Measurements from ENCODE around the gene PKD1L1.
"Not testable (repeated sequence)": the region's sequence is repeated elsewhere in the genome, so short reads cannot be mapped to it uniquely, and the experiment has no call there.

PKD1L1 gene

DNA sequence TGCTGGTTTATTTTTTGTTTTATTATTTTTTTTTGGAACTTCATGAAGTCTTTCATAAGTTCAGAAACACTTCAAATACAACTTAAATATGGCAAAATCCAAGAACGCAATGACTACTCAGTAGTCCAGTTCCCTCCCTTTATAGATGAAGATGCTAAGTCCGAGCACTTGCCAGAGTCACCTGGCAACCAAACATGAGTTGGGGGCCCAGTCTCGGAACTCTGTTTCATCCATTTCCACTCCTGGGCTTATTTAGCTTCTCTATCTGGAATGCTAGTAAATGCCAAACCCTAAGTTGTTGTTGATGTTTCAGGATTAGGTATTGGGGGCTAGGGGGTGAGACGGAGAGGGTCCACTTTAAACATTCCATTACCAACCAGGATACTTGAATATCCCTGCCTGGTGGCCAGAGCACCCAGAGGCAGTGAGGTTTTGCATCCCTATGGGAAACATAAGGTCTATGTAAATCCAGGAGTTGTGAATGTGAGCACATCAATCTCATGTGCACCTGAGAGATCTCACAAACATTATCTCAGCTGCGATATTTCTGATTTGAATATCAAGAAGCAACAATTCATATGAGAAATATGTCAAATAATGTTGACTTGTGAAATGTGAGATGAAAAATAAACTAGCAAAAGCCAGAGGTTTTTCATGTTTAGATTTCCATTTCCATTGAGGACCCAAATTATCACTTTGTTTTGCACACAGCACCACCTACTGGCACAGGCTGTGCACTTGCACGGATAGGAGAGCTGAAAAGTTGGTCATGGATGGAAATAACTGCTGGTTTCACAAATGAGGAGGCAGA, 129.3 kb downstream of the PKD1L1 start:
- DNase-seq (ENCODE audit: low read depth in 2 of 2), result no peak

- DNase-seq (ENCODE audit: low read depth in 2 of 2), result no peak
Observed at GRCh38 chr7:47817917-47818316, 130.3 kb downstream of the PKD1L1 start.

GRCh38 chr7:47816647-47817046, 131.6 kb downstream of the PKD1L1 start:
- no peak for DNase-seq (ENCODE audit: low read depth in 2 of 2)

DNA sequence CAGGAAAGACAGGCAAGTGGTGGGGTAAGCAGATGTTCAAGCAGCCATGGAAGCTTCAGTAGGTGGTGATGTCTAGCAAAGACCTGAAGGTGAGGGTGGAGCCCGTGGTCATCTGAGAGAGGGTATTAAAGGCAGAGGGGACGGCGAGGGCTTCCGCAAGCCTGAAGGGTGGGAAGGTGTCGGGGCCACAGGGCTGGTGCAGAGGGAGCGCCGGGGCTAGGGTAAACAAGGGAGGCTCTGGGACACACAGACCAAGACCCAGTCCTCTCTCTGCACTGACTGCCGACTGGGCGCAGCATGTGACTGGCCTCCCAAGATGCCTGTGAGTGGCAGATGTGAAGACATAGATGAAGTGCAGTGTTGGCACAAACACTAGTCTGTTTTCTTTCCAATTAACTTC, 132.4 kb downstream of the PKD1L1 start:
- DNase-seq (ENCODE audit: low read depth in 2 of 2), result no peak

- no peak for DNase-seq (ENCODE audit: low read depth in 2 of 2)
Observed at GRCh38 chr7:47814905-47815613, 133.2 kb downstream of the PKD1L1 start.

- no peak for DNase-seq (ENCODE audit: low read depth in 2 of 2)
Observed at GRCh38 chr7:47813620-47814260, 134.5 kb downstream of the PKD1L1 start.

DNA sequence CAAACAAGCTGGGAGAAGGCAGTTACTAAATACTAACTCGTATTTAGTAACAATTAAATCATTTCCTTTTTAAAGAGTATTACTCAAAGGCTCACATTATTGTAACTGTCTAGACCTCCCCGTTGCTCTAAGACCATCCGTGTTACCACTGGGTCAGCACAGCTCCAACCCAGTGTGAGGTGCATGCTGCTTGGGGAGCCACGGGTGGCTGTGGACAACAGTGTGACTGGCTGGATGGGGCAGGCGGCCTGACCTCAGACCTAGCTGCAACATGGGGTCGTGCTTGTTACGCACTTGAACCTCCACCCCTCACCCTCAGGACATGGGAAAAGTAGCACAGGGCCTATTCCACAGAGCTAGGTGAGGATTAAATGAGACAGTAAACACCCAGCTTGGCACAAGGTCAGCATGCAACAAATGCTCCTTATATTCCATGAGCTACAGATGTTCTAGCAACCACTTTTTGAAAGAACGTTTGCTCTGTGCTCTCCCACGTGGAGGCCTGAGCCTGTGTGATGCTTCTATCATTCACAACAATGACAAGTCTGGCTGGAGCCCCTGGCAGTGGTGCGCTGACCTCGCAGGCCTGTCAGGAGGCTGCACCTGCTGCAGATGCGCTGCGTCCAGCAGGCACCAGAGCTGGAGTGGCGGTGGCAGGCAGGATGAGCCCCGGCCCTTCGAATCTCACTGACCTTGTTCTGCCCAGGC, 135.7 kb downstream of the PKD1L1 start:
- DNase-seq (ENCODE audit: low read depth in 2 of 2), result no peak

DNA sequence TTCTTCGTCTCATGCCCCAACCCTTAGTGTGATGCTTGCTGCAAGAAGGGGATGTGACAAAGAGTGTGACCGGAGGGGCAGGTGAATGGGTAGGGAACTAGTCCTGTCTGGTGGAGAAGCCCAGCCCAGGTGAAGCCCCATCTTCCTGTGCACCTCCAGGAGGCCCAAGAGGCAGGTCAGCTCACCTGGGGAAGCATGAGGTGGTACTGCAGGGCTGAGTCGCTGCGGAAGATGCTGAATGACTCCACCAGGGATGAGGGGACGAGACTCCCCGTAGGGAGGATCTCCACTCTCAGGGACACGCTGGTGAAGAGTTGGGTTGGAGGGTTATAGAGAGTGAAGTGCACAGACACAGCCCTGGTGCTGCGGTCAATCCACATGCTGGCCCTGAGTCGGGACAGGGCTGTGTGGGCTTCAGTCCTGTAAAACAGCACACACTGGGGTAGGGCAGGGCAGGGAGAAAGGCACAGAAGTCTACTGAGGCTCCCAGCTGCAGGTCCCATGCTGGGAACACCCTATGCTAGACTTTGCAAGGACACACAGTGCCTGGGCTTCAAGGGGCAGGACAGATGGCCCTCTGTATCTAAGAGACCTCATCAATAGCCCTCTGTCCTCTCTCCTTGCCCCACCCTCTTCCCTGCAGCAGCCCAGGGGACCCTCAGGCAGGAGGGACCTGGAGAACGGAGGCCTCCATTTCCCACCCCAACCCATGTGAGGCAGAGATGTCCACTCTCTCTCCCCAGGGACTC, 136.5 kb downstream of the PKD1L1 start:
- DNase-seq (ENCODE audit: low read depth in 2 of 2), result no peak

DNA sequence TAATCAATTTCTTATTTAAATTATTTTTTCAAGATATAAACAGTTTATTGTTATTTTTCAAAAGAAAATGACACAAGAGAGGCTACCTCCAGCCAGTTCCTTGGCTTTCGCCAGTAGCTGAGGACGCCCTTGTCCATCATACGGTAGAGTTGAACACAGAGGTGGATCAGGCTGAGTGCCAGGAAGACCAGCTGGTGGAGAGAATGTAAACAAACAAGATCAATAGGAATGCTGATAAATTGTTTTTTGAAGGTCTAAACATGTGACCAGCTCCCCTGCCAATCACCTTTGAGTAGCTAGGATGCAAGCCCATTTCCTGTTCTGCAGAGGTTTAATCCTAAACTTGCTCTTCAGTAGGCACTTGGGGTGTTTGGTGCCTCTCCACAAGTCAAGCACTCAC, 138.9 kb downstream of the PKD1L1 start:
- DNase-seq (ENCODE audit: low read depth in 2 of 2), result no peak

DNA sequence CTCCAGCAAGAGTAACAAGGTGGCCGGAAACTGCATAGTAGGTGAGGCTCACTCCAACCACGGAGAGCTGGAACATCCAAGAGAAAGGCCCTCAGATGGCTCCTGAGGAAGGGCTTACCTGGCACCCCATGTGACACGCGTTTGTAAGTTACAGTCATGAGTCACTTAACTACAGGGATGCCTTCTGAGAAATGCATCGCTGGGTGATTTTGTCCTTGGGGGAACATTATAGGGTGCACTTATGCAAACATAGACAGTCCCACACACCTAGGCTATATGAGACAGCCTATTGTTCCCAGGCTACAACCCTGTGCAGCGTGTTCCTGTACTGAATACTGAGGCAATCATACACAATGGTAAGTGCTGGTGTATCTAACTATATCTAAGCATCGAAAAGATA, 139.9 kb downstream of the PKD1L1 start:
- no peak for DNase-seq (ENCODE audit: low read depth in 2 of 2)

DNA sequence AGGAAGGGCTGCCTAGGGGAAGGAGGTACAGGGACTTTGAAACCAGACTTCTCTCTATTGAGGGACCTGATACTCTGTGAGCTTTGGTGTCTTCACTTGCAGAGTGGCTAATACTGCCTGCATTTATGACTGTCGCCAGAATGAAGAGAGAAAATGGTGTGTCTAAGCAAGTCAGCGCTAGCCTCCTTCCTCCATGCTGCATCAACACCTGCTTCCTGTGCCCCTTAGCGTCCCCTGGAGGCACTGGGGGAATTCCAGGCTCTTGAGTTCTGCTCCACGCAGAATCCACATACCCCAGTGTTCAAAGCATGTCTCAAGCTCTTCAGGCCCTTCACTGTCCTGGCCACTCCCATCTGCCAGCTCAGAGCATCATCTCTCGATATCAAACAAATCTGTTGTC, 140.5 kb downstream of the PKD1L1 start:
- DNase-seq (ENCODE audit: low read depth in 2 of 2), result no peak

GRCh38 chr7:47807126-47807525, 141.1 kb downstream of the PKD1L1 start:
- no peak for DNase-seq (ENCODE audit: low read depth in 2 of 2)

- no peak for DNase-seq (ENCODE audit: low read depth in 2 of 2)
Observed at GRCh38 chr7:47806701-47807103, 141.6 kb downstream of the PKD1L1 start.

GRCh38 chr7:47804767-47805545, 143.3 kb downstream of the PKD1L1 start:
- DNase-seq (ENCODE audit: low read depth in 2 of 2), result no peak

DNA sequence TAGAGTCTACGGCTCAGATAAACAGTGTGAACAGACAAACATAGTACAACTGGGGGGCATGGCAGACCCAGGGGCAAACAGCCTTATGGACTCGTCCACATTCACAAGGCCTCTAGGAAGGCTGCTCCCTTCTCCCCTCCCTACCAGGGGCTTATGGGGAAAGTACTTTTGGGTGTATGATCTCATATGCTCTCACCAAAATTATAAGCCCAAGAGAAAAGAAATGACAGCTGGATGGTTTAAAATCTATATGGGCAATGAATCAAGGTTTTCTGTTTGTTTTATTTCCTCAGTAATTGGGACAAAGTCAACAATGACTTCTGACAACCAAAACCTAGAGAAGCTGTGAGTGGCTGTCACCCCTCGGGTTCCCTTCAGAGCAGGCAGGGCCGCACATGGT, 144.4 kb downstream of the PKD1L1 start:
- no peak for DNase-seq (ENCODE audit: low read depth in 2 of 2)

DNA sequence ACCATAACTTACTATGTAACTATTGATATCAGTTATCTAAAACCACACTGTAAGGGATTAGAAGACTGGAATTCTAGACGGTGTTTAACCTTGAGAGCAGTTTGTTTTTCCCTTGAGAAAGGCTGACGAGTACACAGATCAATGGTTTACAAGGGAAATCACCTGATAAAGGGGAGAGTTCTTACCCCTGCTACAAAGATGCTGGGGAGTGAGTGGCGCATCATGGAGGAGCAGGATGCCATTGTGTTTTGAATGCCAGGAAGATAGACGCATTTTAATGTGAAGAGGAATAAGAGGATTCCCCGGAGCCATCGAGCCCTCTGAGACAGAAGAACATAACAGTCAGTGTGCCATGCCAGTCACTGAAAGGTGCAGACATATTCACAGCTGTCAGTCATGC, 145.2 kb downstream of the PKD1L1 start:
- DNase-seq (ENCODE audit: low read depth in 2 of 2), result no peak

DNA sequence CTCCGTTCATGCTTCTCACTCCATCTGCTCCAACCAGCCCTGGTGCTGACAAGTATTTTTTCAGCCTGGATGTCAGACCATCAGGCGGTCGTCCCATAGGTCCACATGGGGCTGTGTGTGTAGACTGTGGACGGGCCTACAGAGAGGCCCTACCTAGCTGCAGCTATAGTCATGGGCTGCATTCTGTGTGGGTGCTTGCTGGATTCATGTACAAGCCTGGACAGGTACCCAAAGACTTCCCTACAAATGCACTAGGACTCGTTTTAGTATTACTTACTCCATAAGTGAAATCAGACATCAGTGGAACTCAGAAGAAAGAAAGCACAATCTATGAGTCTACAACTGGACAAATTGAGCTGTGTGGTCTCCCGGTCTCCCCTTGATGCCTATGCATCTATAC, 146.8 kb downstream of the PKD1L1 start:
- no peak for DNase-seq (ENCODE audit: low read depth in 2 of 2)

GRCh38 chr7:47799524-47799923, 148.7 kb downstream of the PKD1L1 start:
- DNase-seq (ENCODE audit: low read depth in 2 of 2), result no peak

DNA sequence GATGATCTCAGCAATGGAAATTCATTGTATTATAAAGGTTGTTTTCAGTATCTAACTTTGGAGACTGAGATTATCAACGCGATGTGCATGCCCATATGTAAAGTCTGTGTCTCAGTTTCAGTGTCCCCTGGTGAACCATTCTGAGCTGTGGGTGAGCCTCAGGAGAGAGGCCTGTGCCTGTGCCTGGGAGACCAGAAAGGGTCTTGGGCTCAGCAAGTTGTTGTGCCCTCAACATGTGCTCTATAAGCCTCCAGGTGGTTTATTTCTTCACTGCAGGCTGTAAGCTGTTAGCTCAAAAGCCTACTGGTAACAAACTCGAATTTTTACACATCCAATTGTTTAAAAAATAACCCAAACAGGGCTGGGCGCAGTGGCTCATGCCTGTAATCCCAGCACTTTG, 151.9 kb downstream of the PKD1L1 start:
- DNase-seq (ENCODE audit: low read depth in 2 of 2), result no peak

DNA sequence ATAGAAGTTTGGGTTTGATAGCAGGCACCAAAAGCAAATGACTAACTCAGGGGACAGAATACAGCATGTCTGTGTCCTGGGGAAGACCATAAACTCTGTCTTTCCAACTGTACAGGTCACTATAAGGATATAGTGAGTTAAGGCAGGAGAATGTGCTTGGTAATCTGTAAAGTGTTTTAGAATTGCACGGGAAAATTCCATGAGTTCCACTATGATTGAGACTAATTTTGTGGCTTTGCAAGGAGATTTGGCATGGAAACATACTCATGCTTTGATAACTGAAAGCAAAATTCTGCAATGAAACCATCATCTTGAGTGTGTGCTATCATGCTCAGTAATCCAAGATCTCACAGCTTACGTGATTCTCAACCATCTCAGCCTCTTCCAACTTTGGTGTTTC, 152.6 kb downstream of the PKD1L1 start:
- DNase-seq (ENCODE audit: low read depth in 2 of 2), result no peak

DNA sequence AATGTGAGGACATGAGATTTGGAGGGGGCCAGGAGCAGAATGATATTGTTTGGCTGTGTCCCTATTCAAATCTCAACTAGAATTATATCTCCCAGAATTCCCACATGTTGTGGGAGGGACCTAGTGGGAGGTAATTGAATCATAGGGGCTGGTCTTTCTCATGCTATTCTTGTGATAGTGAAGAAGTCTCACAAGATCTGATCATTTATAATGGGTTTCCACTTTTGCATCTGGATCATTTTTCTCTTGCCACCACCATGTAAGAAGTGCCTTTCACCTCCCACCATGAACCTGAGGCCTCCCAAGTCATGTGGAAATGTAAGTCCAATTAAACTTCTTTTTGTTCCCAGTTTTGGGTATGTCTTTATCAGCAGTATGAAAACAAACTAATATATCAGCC, 153.1 kb downstream of the PKD1L1 start:
- DNase-seq (ENCODE audit: low read depth in 2 of 2), result not testable (repeated sequence)
